Measurements from ENCODE around the gene CALN1.
"Not testable (repeated sequence)": the region's sequence is repeated elsewhere in the genome, so short reads cannot be mapped to it uniquely, and the experiment has no call there.

CALN1 gene

DNA sequence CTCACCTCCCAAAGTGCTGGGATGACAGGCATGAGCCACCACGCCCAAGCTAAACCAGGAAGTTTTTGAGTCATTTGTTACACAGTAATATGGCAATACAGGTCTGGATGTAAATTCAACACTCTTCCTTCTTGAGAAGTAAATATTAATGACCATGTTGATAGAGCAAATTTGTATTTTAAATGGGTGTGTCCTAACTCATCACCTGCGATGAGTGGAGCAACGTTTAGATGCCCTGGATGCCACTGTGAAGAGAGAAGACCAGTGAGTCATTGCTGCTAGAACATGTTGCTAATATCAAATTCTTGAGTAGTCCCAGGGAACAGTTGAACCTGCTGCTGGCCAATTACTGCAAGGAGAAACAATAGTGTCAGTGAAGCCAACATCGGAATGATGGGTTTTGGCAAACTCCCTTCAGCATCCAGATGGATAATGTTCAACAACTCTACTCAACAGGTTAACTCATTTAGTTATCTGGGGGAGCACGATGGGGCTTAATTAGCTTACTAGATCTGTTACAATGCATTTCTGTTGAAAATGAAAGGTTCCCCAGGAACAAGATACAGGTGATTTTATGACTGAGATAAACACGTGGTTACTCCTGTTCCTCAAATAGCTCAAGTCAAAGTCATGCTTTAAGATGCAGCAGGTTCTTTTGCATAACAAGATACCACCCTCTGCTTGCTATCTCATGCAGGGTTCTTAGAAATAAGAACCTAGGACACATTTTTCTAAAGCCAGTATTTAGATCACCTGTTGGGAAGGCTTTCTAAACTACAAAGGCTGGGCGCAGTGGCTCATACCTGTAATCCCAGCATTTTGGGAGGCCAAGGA, 146.8 kb downstream of the CALN1 start:
- DNase-seq, result no peak

DNA sequence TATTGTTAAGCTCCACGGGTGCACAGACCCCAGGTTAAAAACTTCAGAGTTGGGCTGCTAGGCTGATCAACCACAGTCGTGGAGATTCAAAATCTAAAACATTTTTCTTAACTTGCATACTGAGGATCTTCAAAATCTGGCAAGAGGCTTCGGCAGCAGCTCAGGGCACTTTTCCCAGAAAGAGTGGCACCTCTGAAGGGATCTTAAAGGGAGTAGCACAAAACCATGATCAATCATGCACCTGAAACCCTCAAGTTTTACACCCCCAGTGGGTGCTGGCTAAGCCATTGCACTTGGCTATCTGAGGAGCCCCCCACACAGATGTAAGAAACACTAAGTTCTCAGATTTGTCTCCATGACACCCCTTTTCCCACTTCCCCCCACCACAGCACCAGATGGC, 151.7 kb downstream of the CALN1 start:
- no peak for DNase-seq

DNA sequence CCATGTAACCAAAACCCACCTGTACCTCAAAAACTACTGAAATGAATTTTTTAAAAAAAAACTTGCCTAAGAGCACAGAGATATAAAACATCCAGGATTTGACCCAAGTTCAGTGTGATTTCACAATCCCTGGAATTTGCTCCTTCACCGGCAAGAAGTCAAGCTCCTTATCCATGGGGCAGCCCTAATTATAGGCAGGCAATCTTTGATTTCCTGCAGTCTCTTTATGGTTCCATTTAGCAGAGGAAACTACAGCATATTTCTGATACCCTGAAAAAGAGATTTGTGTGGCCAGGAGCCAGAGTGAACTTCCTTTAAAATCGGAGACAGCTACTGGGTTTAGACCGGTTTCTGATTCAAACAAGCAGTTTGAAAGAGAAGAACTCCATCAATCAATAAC, 154.1 kb downstream of the CALN1 start:
- DNase-seq, result no peak

DNA sequence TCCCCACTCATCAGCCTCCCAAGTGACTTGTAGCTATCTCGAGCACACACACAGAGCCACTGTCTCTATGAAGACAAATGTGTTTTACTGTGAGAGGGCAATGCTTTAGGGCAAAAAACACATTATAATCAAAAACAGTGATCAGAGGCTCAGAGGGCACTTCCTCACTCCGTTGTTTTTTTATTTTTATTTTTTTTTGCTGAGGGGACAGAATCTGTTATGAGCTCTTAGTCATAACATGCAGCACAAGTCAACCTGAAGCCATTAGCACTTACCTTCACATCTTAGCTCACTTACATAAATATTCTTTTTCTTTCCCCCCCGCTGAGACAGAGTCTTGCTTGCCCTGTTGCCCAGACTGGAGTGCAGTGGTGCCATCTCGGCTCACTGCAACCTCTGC, 157.7 kb downstream of the CALN1 start:
- no peak for DNase-seq

DNA sequence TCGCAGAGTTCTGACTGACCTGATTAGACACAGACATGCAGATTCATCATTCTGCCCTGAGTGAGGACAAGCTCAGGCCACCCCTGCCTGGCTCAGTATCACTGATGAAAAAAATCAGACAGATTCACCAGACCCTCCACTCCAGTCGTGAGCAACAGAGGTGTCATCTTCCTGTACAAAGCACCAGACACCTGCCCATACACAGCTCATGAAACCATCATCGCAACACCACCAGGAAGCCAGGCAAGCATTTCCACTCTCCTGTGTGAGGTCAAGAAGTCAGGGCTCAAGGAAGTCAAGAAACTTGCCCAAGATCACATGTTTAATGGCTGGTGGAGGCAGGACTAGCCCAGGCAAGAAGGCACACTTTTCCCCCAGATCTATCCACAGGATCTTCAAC, 163.0 kb downstream of the CALN1 start:
- DNase-seq, result no peak

DNA sequence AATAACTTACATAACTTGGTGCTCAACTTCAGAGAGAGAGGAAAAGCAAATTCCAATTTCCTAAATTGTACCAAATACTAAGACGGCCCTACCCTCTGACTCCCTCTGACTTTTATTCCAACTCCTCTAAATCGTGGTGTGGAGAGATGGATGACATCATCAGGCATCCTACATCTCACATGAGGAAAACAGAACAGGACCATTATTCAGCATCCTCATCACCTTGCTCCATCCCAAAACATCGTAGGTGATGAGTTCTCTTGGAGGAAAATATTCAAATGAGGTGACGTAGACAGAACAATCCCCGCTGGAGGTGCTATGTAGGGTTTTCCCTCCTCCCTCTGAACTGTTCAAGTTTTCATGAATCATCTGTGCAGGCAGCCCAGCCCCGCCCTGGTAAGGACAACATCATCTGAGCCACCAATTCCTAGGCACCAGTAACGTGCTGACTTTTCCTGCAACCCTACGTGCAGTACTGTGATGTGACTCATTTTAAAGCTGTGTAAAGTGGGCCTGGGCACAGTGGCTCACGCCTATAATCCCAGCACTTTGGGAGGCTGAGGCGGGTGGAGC, 167.2 kb downstream of the CALN1 start:
- no peak for DNase-seq

DNA sequence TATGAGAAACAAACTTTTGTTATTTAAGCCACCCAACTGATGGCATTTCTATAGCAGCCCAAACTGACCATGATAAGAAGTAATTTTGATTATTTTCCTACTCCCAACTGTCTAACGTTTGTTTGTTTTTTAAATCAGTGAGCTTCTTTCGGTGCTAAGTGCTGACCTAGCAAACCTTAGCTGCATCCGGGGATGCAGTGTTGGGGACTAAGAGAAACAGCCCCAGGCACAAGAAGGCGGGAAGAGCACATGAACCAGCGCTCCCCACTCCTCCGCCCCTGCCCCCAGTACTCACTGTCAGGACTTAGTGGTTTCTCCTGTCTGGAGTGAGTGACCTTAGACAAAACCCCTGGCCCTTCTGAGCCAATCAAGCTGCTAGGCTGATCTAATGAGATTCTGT, 168.8 kb downstream of the CALN1 start:
- DNase-seq, result no peak

DNA sequence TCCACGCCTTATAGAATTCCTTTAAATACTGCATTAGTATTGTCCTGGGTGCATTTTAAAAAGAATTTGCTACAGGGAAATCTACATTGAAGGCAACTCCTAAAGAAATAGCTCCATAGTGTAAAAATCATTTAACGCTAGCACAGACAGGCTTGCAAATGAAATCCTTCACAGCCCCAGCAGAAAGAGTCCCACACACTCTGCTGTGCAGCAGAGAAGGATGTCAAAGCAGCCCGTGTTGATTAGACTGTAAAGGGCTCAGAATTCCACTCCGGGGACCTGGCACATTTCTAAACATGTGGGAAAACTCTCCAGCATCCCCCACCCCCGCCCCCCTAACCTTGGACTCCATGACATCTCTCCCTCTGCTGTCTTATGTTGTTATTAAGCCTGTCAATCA, 176.8 kb downstream of the CALN1 start:
- DNase-seq, result no peak

DNA sequence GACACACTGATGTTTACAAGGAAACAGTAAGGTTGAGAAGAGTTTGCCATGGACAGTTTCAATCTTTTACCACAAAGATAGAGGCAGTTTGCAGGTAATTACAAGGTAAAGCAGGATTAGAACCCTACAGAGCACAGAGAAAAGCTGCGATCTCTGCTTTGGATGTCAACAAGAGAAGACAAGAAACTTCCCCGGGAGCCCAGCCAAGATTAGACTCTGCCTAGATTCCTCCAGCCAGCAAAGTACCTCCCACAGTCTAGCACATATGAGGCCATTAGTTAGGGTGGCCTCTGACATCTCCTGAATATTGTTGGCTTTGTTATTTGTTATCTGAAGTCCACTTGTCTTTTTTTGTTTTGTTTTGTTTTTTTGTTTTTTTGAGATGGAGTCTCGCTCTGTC, 178.1 kb downstream of the CALN1 start:
- DNase-seq, result no peak

DNA sequence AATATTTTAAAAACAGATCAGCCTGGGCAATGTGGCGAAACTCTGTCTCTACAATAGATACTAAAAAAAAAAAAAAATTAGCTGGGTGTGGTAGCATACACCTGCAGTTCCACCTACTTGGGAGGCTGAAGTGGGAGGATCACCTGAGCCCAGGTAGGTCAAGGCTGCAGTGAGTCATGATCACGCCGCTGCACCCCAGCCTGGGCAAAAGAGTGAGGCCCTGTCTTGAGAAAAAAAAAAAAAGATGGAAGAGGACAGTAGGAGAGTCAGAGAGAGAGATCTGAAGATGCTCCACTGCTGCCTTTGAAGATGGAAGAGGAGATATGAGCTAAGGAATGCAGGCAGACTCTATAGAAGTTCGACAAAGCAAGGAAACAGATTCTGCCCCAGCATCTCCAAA, 181.9 kb downstream of the CALN1 start:
- no peak for DNase-seq

DNA sequence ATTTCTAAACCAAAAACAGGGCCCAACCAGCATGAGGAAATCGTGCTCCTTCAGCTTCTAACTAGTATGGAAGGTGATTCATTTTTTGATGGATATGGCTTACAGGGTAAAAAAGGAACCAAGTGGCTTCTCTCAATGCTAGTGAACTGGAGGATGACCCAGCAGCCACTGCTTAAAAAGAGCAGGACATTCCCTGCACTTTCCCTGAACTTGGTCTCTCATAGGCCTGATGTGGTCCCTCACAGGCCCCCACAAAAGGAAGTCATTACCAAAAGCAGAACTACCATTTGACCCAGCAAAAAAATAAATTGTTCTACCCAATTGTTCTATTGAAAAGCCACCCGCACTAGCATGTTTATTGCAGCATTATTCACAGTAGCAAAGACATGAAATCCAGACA, 188.8 kb downstream of the CALN1 start:
- no peak for DNase-seq

DNA sequence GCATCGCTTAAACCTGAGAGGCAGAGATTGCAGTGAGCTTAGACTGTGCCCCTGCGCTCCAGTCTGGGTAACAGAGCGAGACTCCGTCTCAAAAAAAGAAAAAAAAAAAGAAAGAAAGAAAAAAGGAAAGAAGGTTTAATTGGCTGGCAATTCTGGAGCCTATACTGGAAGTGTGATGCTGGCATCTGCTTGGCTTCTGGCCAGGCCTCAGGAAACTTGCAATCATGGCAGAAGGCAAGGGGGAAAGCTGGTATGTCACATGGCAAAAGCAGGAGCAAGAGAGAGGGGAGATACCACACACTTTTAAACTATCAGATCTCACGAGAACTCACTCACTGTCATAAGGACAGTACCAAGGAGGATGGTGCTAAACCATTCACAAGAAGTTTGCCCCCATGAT, 190.0 kb downstream of the CALN1 start:
- no peak for DNase-seq

DNA sequence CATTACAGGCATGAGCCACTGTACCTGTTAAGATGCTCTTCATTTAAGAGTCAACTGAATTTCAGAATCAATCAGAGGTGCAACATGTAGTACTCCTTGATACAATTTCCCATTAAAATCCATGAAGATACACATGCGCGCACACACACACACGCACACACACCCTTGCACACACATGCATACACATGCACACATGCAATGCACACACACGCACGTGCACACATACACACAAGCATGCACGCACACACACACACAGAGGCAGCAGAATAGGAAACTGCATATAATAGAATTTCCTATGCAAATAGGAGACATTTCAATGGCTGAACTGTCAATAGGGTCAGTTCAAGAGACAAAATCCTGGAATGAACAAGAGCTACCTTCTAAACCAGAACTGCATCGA, 192.6 kb downstream of the CALN1 start:
- DNase-seq, result no peak

DNA sequence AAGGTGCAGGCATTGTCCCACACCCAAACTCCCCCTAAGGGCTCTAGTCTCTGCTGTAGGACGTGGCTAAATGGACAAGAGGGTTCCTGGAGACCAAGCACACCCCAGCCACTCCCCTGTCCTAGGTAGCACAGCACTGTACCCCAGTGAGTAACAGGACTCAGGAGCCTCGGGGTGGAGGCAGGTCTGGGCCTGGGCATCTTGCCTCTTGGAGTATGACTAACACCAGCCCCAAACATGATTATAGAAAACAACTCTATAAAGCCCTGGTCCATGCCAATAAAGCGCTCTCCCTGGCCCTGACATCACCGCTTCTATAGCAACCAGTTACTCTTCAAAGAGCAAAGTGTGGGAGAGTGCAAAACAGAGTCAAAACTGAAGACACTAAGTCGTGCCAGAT, 195.0 kb downstream of the CALN1 start:
- DNase-seq, result no peak

DNA sequence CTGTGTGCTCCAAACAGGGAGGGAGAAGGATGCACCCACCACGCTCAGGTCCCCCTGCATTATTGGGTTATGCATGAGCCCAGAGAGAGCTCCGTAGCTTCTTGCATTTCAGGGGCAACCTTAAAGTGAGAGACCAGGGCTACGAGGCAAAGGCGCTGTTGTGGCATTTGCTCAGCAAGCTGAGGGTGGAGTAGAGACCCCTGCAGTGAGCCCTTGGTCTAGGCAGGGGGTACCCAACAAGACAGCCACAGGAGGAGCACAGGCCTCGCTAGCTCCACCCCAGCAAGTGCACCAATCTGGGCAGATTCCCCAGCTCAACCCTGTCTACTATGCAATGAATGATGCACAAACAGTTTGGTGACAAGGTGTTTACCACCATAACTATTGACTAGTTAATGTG, 198.4 kb downstream of the CALN1 start:
- no peak for DNase-seq

DNA sequence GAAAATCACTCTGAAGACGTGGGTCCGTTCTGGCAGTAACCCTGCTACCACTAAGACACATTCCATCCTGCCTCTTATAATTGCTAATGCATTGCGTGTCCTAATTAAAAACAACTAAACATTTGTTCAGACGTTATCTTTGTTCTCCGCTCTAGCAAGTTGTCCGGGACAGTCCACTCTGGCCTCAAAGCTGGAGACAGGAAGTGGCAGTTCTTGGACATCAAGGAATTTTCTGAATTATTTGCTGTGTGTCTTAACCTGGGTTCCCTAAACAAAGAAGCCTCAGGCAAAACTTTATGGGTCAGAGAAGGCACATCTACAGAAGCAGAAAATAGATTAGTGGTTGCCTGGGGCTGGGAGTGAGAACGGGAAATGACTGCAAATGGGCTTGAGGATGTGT, 199.1 kb downstream of the CALN1 start:
- no peak for DNase-seq

DNA sequence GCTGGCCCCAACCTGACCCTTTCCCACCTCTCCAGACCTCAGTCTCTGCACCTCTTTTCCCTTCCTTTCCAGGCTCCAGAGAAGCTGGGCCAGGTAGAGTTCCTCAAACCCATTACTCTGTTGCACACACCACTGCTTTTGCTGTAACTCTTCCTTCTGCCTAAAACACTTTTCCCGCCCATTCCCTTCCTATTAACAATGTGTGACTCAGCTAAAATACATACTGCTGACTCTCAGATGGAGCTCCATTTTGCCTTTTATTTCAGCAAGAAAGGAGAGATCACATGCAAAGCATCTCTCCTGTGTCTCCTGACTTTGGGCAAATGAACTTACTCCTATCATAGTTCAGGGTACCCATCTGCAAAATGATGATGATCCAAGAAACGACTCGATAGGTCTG, 201.0 kb downstream of the CALN1 start:
- no peak for DNase-seq

DNA sequence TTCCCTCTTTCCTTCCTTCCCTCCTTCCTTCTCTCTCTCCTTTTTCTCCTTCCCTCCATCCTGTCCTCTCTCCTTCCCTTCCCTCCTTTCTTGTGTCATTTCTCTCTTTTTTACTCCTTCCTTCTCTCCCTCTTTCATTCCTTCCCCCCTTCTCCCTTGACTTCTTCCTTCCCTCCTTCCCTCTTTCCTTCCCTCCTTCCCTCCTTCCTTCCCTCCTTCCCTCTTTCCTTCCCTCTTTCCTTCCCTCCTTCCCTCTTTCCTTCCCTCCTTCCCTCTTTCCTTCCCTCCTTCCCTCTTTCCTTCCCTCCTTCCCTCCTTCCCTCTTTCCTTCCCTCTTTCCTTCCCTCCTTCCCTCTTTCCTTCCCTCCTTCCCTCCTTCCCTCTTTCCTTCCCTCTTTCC, 203.1 kb downstream of the CALN1 start:
- not testable (repeated sequence) for DNase-seq

DNA sequence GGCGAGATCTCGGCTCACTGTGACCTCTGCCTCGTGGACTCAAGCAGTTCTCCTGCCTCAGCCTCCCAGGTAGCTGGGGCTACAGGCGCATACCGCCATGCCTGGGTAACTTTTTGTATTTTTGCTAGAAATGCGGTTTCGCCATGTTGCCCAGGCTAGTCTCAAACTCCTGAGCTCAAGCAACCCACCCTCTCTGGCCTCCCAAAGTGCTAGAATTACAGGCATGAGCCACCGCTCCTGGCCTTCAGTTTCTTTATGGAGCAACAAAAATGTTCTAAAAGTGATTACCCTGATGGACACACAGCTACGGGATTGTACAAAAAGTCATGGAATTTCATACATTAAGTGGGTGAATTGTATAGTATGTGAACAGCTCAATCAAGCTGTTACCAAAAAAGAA, 216.0 kb downstream of the CALN1 start:
- DNase-seq, result no peak

DNA sequence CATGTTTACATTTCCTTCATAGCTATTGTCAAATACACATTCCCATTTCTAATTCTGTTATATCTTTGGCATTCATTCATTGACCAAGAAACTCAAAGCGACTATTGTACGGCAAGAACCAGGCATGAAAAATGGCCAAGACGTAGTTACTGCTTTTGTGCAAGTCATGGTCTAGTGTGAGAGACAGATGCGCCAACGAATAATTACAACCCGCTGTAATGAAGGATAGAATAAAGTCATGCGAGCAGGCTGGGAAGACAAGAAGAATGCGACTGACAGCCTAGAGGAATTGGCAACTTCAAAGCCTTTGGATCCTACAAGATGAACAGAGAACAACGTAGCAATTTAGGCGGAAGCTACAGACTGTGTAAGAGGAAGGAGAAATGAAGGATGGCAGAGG, 221.2 kb downstream of the CALN1 start:
- DNase-seq, result no peak

DNA sequence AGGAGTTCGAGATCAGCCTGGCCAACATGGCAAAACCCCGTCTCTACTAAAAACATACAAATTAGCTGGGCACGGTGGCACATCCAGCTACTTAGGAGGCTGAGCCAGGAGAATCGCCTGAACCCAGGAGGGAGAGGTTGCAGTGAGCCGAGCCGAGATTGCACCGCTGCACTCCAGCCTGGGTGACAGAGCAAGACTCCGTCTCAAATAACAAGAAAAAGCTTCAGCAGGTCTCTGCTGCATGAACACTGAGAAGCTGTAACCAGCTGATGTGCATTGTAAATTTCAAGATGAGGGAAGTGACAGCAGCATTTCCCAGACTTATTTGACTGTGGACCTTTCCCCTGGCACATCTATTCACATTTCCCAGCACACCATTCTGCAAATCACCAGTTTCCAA, 222.0 kb downstream of the CALN1 start:
- DNase-seq, result no peak

DNA sequence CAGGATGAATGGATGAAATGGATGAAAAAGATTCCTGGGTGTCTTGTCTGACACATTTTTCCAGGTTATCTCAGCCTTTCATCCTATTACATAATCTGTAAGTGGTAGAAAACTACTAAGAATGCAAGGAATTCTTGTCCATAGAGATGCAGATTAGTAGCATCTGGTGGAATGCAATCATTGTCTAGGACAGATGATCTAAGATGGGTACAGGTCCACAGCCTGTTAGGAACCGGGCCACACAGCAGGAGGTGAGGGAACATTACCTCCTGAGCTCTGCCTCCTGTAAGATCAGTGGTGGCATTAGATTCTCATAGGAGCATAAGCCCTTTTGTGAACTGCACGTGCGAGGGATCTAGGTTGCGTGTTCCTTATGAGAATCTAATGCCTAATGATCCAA, 225.0 kb downstream of the CALN1 start:
- no peak for DNase-seq

DNA sequence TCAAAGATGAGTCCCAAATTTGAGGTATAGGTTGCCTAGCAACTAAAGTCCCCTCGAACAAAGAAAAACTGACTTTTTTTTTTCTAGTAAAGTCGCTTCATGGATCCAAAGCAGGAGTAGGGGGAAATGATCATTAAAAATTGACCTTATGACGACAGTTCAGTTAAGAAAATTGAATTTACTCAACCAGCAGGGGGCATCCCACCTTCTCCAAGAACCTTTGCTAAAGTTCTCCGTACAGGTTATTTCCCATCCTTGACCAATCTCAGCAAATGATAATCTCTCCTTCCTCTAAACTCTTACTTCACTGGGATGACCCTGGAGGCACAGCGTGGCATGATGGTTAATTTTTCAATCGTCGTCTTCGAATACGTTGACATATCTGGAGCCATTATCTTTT, 228.3 kb downstream of the CALN1 start:
- no peak for DNase-seq

DNA sequence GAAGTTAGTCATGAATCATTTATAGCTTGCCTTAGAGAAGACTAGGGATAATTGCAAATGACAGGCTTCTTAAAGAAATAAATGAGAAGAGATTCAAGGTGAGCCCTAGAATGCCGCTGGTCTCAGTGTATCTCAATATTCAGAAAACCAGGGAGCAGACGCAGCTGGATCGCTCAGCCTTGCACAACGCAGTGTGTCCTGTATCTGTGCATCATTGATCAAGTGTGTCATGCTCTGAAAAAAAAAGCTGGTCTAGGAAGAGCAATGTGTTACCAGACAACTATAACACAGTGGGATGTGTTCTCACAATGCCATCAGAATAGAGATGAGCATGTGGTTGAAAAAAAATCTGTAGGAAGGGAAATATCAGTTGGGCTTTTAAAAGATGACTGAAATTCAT, 230.1 kb downstream of the CALN1 start:
- no peak for DNase-seq

DNA sequence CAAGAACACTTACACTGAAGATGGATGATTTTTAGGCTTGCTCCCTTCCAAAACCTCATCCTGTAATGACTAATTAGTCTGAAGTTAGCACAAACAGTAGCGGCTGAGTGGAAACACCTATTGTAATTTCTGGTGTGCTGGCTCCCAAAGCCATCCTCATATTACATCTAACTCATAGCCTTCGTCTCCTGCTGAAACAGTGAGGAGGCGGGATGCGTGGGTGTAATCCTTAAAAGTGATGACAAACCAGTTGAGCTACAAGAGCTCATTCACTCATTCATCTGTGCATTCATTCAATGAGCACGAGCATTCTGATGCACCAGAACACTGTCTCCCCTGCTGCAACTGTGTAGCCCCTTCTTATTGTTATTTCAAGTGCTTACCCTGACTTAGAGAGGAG, 235.3 kb downstream of the CALN1 start:
- DNase-seq, result no peak

Measured in stimulated activated CD4-positive, alpha-beta T cell treated with anti-CD3 and anti-CD28 coated beads, Interleukin-15, amount 100 ng/mL, for 24 hours (primary cell).